ENCODE measurements around the gene MAP3K3.

The MAP3K3 gene

DNA sequence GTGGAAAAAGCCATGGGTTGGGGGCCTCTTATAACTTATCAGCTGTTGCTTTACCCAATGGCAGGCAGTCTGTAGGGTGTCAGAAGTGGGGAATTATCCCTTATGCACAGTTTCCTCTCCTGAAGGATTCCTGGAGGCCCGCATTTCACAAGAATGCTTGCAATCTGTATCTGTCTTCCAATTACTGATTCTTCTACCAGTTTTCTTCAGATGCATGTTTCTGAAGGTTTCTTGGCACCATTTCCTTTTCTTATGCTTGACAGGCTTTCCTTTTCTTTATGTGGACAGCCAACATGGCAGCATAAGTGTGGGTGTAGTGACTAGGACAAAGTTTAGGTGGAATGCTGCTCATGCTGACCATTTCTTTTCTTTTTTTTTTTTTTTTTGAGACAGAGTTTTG lies 36.1 kb downstream of the MAP3K3 start:
- no peak overlapping the region for H3K27ac ChIP-seq
- TF ChIP-seq, protein P1, sequence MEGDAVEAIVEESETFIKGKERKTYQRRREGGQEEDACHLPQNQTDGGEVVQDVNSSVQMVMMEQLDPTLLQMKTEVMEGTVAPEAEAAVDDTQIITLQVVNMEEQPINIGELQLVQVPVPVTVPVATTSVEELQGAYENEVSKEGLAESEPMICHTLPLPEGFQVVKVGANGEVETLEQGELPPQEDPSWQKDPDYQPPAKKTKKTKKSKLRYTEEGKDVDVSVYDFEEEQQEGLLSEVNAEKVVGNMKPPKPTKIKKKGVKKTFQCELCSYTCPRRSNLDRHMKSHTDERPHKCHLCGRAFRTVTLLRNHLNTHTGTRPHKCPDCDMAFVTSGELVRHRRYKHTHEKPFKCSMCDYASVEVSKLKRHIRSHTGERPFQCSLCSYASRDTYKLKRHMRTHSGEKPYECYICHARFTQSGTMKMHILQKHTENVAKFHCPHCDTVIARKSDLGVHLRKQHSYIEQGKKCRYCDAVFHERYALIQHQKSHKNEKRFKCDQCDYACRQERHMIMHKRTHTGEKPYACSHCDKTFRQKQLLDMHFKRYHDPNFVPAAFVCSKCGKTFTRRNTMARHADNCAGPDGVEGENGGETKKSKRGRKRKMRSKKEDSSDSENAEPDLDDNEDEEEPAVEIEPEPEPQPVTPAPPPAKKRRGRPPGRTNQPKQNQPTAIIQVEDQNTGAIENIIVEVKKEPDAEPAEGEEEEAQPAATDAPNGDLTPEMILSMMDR (conservative IDR thresholded peaks at IDR 0.05; ENCODE audit: low read depth) = no peak
- ChIA-PET POLR2A (ENCODE audit: low non-redundant PET) (no interaction called here), CTCF (interaction anchor here (0.6 kb wide), 1 partner anchor 1442 kb away, joined by 3 read pairs; no protein-coding TSS in a partner anchor)
- no peak for DNase-seq (ENCODE audit: low spot score)

DNA sequence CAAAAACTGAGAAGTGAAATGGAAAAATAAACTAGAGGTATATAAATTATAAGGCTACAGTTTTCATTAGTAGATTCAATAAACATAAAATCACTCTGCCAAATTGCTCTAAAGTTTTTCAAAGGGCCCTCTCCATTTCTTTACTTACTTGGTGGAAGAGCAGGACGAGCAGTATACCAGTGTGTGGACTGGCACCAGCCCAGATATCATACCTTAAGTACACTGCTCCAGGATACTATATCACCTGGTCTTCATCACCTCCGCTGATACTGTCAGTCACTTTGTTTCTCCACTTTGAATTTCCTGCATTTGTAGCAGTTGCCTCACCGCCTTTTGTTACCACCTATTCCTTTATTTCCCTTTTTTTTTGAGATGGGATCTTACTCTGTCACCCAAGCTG lies 37.6 kb downstream of the MAP3K3 start:
- no peak overlapping the region for H3K27ac ChIP-seq
- TF ChIP-seq, protein P1 (conservative IDR thresholded peaks at IDR 0.05; ENCODE audit: low read depth) = no peak
- no peak for DNase-seq (ENCODE audit: low spot score)
- POLR2A ChIA-PET (ENCODE audit: low non-redundant PET) = interaction anchor here (0.6 to 0.7 kb wide), 2 partner anchors 78 to 1126 kb away, joined by 4 to 7 read pairs; no protein-coding TSS in a partner anchor
- CTCF ChIA-PET = no interaction called here

DNA sequence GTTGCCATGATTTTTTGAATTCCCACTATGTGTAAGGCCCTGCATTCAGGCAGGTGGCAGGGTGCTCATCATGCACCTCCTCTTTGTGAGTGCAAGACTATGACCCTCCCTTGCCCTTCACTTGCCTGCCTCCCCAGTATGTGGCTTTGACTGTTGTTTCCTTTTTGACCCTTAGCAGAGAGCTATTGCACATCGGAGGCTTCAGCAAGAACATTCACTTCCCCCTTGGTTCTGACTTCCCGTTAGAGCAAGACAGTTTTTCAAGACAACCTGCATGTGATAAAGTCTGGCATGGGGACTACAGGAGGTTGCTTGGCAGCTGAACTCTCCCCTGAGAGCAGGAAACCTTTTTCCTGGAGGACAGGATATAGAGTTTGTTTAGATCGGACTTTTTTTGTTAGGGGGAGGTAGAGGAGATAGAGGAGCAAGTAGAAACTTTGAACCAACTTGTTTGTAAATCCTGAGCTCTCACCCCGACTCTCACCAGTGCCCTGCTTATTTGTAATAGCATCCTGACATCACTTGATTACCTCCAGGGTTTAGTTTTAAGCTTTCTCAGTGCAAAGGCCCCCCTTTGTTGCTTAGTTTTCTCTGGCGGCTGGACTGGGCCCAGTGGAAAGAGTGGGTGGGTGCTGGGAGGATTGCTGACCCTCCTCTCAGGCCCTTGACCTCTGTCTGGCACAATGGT lies 43.5 kb downstream of the MAP3K3 start:
- ChIA-PET CTCF (interaction anchor here (0.9 kb wide), 1 partner anchor 138 kb away, joined by 3 read pairs; no protein-coding TSS in a partner anchor), POLR2A (ENCODE audit: low non-redundant PET) (no interaction called here)
- DNase-seq (ENCODE audit: low spot score) = no peak
- TF ChIP-seq, protein P1 (conservative IDR thresholded peaks at IDR 0.05; ENCODE audit: low read depth) = no peak
- H3K27ac ChIP-seq = no peak overlapping the region

DNA sequence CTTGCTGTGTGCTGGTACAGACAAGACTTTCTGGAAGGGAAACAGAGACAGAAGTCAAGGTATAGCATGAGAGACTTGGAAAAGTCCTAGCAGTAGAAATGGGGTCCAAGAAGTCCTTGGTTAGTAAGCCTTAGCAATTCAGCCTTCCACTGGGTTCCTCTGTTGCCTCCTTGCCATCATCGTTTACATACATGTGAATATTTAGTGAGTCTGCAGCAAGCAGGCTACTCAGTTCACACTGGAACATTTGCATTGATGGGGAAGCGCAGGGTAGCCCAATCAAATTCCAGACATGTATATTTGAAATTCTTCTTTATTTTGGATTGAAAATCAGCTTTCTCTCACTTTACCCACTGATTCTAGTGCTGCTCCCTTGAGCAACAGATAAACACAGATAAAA lies 50.6 kb downstream of the MAP3K3 start:
- ChIA-PET CTCF (no interaction called here), POLR2A (ENCODE audit: low non-redundant PET) (no interaction called here)
- DNase-seq (ENCODE audit: low spot score) = no peak
- H3K27ac ChIP-seq = no peak overlapping the region
- TF ChIP-seq, protein P1 (conservative IDR thresholded peaks at IDR 0.05; ENCODE audit: low read depth) = no peak

DNA sequence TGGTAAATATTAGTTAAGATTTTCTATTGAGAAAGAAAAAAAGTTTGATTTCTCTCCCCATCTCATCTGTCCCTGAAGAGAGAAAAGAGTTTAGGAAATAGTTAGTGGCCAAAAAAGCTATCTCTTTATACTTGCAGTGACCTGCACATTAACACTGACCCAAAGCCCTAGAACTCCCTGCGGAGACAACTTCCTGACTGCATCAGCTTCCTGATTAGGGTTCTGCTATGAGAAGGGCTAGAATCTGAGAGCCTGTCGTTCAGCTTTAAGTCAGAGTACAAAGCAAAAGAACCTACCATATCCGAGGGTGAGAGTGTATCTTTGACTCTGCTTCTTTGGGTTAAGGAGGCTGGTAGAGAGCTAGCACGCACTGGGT lies 53.0 kb downstream of the MAP3K3 start:
- DNase-seq (ENCODE audit: low spot score) = no peak
- TF ChIP-seq, protein P1 (conservative IDR thresholded peaks at IDR 0.05; ENCODE audit: low read depth) = no peak
- ChIA-PET POLR2A (ENCODE audit: low non-redundant PET) (interaction anchor here (0.6 kb wide), 1 partner anchor 67 kb away, joined by 5 read pairs; no protein-coding TSS in a partner anchor), CTCF (interaction anchor here (1.0 kb wide), 1 partner anchor 30 kb away, joined by 3 read pairs; no protein-coding TSS in a partner anchor)
- peak overlapping the region; percentile 87 for H3K27ac ChIP-seq

DNA sequence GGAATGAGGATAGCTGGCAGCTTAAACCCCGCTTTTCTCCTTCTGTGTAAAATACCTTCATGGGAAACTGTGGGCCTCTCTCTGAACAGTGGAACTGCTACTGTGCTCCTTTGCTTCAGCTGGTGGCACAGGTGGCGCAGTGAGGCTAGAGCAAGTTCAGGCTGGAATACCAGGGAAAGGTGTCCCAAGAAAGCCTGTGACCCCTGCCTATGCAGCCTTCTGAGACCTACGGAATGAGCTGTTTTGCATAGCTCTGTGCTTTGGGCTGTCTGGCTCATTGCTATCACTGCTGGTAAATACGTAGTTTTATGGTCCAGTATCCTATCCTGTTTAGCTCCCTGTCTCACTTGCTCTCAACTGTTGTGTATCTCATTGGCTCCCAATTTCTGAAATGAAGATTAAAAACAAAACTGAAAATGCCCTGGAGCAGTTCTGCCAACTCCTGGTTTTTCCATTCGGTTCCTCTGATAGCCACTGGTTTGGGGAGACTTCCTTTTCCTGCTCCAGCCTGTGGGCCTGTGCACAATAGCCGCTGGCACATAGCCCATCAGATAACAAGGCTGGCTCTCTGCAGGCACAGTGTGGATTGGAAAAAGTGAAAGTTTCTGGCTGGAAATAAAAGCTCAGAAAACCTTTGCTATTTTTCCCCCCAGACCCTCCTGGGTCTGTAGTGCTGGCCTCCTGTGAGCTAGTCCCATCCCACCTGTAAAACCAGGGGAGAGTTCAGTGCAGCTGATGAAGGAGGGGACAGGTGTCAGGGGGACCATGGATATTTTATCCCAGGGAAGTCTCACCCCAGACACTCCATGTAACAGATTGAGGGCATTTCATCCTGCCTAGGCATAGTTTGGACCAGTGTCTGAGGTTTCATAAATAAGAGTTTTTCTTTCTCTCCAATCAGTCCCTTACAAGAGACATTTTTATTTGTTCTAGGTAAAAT lies 53.7 kb downstream of the MAP3K3 start:
- DNase-seq (ENCODE audit: low spot score) = peak; percentile 73
- H3K27ac ChIP-seq = peak overlapping the region; percentile 87
- POLR2A ChIA-PET (ENCODE audit: low non-redundant PET) = interaction anchor here (0.6 kb wide), 1 partner anchor 67 kb away, joined by 5 read pairs; no protein-coding TSS in a partner anchor
- TF ChIP-seq, protein P1 (conservative IDR thresholded peaks at IDR 0.05; ENCODE audit: low read depth) = no peak
- CTCF ChIA-PET = interaction anchor here (0.5 to 1.0 kb wide), 3 partner anchors 14 to 1279 kb away, joined by 3 read pairs; no protein-coding TSS in a partner anchor

Measured in RWPE1 (cell line).